IPS-18c (cell line): ENCODE measurements around the gene OR4S1.
"Not testable (repeated sequence)": the region's sequence is repeated elsewhere in the genome, so short reads cannot be mapped to it uniquely, and the experiment has no call there.

Experiments
- H3K4me3 ChIP-seq: 2 replicates; pipeline ENCODE4 v1.7.0; 2013; ENCODE audit warnings: low read depth, mild to moderate bottlenecking, low read length, moderate library complexity; ENCODE audit not compliant: insufficient read depth
- H3K9me3 ChIP-seq: one replicate; pipeline ENCODE4 v1.6.1; 2013; ENCODE audit warnings: mild to moderate bottlenecking, low read length, moderate library complexity; ENCODE audit not compliant: control insufficient read depth, insufficient read depth

The OR4S1 gene, protein sequence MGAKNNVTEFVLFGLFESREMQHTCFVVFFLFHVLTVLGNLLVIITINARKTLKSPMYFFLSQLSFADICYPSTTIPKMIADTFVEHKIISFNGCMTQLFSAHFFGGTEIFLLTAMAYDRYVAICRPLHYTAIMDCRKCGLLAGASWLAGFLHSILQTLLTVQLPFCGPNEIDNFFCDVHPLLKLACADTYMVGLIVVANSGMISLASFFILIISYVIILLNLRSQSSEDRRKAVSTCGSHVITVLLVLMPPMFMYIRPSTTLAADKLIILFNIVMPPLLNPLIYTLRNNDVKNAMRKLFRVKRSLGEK

DNA sequence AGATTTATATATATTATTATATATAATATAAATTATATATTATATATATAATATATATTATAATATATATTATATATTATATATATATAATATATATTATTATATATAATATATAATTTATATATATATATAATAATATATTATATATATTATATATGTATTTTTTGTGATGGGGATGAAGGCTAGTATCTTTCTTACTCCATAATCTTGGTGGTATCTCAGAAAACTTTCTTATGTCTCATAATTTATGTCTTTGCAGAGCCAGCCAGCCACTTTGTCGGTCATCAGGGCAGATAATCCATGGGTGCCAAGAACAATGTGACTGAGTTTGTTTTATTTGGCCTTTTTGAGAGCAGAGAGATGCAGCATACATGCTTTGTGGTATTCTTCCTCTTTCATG is at the start of gene OR4S1:
TSS of gene OR4S1 (plus strand) at position 301 of the 400 bp plus-strand sequence. CDS start at position 301, 0 bp downstream.
- Histone ChIP-seq H3K4me3 (no peak within 1 kb of the TSS; the same call in 1 of the 2 replicates), H3K9me3 (peaks cover 6% of the 10 kb centered on the region)

DNA sequence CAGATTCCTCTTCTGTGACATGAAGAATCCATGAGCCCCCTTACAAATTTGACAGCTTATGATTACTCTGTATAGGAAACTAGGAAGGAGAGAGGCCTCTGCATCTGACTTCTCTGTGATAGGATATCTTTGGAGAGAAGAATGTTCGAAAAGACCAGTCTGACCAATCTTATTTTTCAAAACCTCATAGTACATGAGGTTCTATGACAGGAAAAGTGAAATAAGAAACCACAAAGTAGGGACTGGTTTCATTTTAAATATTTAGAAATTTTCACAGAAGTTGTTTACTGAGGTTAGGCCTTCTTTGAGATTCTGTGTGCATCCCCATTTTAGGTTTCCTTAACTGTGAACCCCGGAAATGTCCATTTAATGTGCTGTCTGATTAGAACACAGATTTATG is 44.4 kb upstream of the OR4S1 start:
- Histone ChIP-seq H3K4me3 (no peak overlapping the region), H3K9me3 (peaks cover 10% of the 10 kb centered on the region)

DNA sequence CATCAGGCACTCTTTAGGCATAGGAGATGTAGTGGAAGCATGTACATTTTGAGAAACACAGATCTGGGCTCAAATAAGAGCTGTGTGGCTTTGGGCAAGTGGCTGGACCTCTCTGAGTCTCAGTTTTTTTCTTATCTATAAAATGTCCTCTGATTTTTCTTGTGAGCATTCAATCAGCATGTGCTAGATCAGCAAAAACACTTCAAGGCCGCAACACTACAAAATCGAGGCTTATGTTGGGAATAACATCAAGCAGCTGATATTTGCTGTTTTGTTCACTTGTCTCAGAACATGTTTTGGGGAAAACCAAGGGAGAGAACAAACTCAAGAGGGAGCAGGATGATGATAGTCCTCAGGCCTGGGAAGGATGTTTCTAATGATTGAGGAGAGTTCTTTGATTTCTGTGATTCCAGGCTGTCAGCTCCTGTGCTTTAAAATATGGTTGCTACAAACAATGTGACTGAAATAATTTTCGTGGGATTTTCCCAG is 42.6 kb upstream of the OR4S1 start, which contains the start of gene OR4X1:
TSS of gene OR4X1 (plus strand) at position 439 of the 489 bp plus-strand sequence. CDS start at position 439, 0 bp downstream.
- peaks cover 6% of the 10 kb centered on the region for H3K9me3 ChIP-seq
- no peak within 1 kb of the TSS for H3K4me3 ChIP-seq

DNA sequence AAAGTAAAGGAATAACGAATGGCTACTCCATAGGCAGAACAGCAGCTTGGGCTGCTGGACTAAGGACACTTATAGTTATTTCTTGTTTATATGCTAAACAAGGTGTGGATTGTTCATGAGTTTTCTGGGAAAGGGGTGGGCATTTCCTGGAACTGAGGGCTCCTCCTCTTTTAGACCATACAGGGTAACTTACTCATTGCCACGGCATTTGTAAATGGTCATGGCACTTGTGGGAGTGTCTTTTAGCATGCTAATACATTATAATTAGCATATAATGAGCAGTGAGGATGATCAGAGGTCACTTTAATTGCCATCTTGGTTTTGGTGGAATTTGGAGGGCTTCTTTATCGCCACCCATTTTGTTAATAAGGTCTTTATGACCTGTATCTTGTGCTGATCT is 35.4 kb upstream of the OR4S1 start:
- no peak overlapping the region for H3K4me3 ChIP-seq
- H3K9me3 ChIP-seq, result peaks cover 7% of the 10 kb centered on the region

DNA sequence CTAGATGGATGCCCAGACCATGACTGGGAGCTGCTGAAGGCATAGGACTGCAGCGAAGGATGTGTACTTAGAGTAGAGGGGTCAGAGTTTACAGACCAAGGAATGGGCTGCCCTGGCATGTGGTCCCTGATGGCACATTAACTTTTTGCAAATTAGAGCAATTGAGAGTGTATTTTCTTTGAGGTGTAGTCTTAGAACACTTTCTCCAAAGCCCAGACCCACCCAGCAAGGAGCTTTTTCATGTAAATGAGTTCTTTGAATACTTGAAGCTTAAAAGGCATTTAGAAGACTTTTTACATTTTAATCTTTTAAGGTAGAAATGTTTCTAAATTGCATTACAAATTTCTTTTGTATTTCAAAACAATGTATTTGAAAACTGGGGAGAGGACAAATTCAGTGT is 33.4 kb upstream of the OR4S1 start:
- H3K4me3 ChIP-seq, result no peak overlapping the region
- peaks cover 5% of the 10 kb centered on the region for H3K9me3 ChIP-seq

DNA sequence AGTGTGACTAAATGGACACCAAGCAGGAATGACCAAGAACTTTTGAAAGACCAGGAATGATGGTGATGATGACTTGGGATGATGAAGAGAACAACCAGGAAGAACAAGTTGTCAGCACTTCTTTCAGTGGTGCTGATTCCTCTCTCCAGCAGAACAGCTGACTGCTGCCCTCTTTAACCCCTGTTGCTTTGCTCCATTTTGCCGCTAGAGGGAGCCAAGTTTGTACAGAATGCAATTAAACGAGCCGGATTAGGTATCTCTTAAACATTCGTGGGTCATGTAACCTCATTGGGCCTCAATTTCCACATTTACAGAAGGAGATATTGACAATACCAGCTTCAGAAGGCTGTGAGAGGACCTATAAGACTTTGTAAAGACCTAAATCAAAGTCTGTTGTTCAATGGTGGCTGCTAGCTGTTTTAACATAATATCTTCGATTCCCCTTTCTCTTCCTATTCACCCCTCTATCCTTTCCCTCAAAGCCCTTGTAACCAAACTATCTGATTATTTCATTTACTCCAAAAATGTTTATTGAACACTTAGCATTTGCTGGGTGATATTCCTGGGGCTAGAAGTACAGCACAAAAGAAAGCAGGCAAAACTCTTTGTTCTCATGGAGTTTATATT is 1.9 kb downstream of the OR4S1 start:
- Histone ChIP-seq H3K4me3 (no peak overlapping the region), H3K9me3 (peaks cover 6% of the 10 kb centered on the region)

DNA sequence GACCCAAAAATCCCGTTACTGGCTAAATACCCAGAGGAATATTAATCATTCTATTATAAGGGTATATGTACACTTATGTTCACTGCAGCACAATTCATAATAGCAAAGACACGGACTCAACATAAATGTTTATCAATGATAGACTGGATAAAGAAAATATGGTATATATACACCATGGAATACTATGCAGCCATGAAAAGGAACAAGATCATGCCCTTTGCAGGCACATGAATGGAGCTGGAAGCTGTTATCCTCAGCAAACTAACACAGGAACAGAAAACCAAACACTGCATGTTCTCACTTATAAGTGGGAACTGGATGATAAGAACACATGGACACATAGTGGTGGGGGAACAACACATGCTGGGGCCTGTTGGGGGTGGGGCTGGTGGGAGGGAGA is 7.6 kb downstream of the OR4S1 start:
- not testable (repeated sequence) for H3K9me3 ChIP-seq, H3K4me3 ChIP-seq

DNA sequence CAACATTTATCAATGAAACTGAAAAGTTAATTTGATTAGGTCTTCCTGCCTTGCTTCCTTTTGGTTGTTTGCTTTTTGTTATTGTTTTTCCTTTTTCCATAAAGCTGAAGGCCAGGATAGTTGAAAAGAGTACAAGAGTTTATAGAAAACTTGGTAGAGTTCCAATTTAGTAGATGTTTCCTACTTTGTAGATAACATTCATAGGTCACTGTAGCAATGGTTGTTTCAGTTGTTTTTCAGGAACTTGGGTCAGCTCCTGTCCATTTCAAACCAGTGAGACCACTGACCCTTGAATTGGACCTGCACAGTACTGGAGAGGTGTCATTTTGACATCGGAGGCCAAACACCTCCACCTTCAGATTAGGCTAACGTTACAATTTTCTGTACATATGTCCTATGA is 13.8 kb downstream of the OR4S1 start:
- H3K9me3 ChIP-seq, H3K4me3 ChIP-seq: not testable (repeated sequence)

DNA sequence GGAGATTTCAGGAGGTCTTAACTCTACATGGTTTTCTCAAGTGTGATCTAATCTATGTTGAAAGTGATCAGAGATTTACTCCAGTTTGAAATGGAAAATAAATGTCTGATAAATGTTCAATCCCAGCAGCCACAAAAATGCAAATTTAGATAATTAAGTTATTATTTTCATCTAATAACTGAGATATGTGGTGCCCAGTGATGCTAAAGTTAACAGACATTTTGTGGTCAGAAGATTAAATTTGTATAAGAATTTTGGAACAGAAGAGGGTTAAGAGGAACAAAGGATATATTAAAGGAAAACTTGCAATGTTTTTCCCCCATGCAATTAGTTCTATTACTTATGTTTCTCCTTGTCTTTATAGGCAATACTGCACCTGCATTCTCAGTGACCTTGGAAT is 18.6 kb downstream of the OR4S1 start, which contains the start of gene OR4C3:
TSS of gene OR4C3 (plus strand) at position 301 of the 400 bp plus-strand sequence. CDS start 102 bp downstream, outside the sequence.
- H3K4me3 ChIP-seq, H3K9me3 ChIP-seq: not testable (repeated sequence)

DNA sequence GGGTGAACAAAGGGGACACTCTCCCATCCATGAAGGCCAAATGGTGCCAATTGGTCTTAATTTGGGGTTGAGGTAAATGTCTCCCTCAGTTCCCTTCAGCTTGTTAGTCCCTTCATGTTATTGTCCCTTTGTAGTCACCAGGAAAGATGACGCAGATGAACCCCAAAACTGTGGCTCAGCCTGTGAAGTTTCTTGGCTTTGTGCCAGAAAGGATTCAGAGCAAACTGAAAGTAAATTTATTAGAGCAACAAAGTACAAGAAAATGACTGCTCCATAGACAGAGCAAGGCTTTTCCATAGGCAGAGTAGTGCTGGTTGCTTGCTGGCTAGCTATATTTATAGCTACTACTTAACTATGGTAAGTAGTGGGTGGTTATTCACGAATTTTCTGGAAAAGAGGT is 35.4 kb downstream of the OR4S1 start:
- peaks cover 15% of the 10 kb centered on the region for H3K9me3 ChIP-seq
- H3K4me3 ChIP-seq, result no peak overlapping the region

DNA sequence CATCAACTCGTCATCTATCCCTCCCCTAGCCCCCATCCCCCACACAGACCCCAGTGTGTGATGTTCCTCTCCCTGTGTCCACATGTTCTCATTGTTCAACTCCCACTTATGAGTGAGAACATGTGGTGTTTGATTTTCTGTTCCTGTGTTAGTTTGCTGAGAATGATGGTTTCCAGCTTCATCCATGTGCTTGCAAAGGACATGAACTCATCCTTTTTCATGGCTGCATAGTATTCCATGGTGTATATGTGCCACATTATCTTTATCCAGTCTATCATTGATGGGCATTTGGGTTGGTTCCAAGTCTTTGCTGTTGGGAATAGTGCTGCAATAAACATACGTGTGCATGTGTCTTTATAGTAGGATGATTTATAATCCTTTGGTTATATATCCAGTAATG is 36.5 kb downstream of the OR4S1 start:
- peaks cover 12% of the 10 kb centered on the region for H3K9me3 ChIP-seq

DNA sequence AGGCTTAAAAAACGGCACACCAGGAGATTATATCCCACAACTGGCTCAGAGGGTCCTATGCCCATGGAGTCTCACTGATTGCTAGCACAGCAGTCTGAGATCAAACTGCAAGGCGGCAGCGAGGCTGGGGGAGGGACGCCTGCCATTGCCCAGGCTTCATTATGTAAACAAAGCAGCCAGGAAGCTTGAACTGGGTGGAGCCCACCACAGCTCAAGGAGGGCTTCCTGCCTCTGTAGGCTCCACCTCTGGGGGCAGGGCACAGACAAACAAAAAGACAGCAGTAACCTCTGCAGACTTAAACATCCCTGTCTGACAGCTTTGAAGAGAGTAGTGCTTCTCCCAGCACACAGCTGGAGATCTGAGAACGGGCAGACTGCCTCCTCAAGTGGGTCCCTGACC is 40.3 kb downstream of the OR4S1 start:
- H3K9me3 ChIP-seq, H3K4me3 ChIP-seq: not testable (repeated sequence)

More for the DNA sequence above, 36.5 kb downstream of the OR4S1 start:
- H3K4me3 ChIP-seq, result not testable (repeated sequence)

DNA sequence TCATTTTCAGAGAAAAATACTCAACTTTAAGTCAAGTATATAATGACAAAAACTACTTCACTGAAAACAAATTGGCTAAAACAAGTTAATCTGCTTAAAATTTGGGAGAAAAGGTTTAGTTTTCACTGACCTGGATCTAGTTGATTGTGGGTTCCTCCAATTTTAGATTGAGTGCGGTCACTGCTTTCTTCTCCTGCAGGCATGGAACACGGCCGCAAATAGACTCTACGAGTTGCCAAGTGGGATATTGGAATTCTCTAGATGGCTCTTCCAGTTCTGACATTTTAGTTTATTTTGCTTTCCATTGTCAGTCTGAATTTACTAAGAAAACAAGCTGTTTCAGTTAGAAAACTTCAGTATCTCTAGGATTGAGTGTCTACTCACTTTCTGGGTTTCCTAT is 48.0 kb downstream of the OR4S1 start:
- Histone ChIP-seq H3K4me3 (no peak overlapping the region), H3K9me3 (peaks cover 12% of the 10 kb centered on the region)

DNA sequence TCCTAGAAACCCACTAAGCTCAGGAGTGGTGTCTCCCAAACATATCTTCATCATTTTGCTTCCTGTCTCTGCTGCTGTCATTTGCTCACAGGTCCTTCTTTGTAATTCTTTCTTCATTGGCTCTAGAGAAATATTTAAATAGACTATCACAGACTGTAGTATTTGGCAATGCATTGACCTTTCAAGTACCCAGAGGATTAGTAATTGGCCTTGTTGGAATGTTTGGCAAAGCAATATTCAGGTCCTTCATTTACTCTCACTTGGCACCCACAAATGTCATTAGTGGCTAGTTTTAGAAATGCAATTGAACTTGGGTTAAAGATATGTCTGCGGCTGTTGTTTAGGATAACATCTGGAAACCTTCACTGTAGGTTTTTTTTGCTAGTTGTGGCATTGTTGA is 48.7 kb downstream of the OR4S1 start:
- peaks cover 12% of the 10 kb centered on the region for H3K9me3 ChIP-seq
- H3K4me3 ChIP-seq, result no peak overlapping the region
